Psoas muscle (tissue), 8 donors: Measurements from ENCODE around the gene BLCAP. TPM values are rescaled to one million over a fixed set of nuclear protein-coding genes. Genes with fewer than 3 reads are reported as not detected.

Experiments used
- ATAC-seq, 4 donors: fragments of 200-7000 bp; cut with Tn5 transposase; one replicate each; pipeline ENCODE4 v1.9.1; 2020; ENCODE audit warnings: moderate library complexity in 3 of 4, mild to moderate bottlenecking in 2 of 4
- DNase-seq, 2 donors: peaks; one replicate each; pipeline ENCODE4 v3.0.0-alpha.2; 2020
- H3K27ac ChIP-seq: fragments of 200-600 bp; one replicate; pipeline ENCODE4 v1.8.0; 2022
- H3K27me3 ChIP-seq, 3 donors: fragments of 200-600 bp in 1 of 3; one replicate each; pipeline versions ENCODE4 v1.6.1 to v1.8.0; 2013 to 2022; ENCODE audit warnings: low read length in 2 of 3, mild to moderate bottlenecking in 2 of 3, moderate library complexity in 1 of 3; ENCODE audit not compliant: insufficient read depth in 3 of 3
- H3K36me3 ChIP-seq, 2 donors: fragments of 200-600 bp in 1 of 2; one replicate each; pipeline versions ENCODE4 v1.6.1 to v1.8.0; 2013 to 2022; ENCODE audit warnings: low read depth in 1 of 2, mild to moderate bottlenecking in 1 of 2, moderate library complexity in 1 of 2; ENCODE audit not compliant: insufficient read depth in 1 of 2
- H3K4me1 ChIP-seq: fragments of 200-600 bp; one replicate; pipeline ENCODE4 v1.8.0; 2022
- H3K4me3 ChIP-seq: fragments of 200-600 bp; one replicate; pipeline ENCODE4 v1.8.0; 2022; ENCODE audit warnings: mild to moderate bottlenecking
- H3K9me3 ChIP-seq: fragments of 200-600 bp; one replicate; pipeline ENCODE4 v1.8.0; 2022
- WGBS, 3 donors: extraction: QIAGEN DNeasy Blood & Tissue Kit; methylation state at CpG; one replicate each; pipeline versions ENCODE4 v1.1.6 to v1.1.7; 2013; 5-methylcytosine and 5-hydroxymethylcytosine counted together
- intact Hi-C, 2 donors: fragments of 100-400 bp; cut with DNase I; formaldehyde crosslinking; loops; one replicate each; pipeline versions ENCODE4 v1.11.0 to v1.14.2; 2022
- polyA plus RNA-seq, 3 donors: library from polyadenylated mRNA; stranded (reverse); fragments of 200-250 nt; gene quantifications; one replicate each; pipeline ENCODE4 v1.2.3, GENCODE V29; 2013
- total RNA-seq, 4 donors: library from RNA; stranded (reverse); fragmentation: NEBNext Ultra II Directional in 2 of 4; extraction: Animal tissue kit (Norgen Biotek cat#: 25700) in 2 of 4; gene quantifications; one replicate each; pipeline versions ENCODE4 v1.2.1 to v1.2.4, GENCODE V29; 2021 to 2023
- TF ChIP-seq, protein P1 (sequence below): fragments of 200-600 bp; IDR thresholded peaks from one replicate; pipeline ENCODE4 v1.8.0; 2022; ENCODE audit warnings: antibody characterized with exemption
- donor health status: healthy with polysubstance abuse.
- donor health status: DM: no; HTN: no; CAD: no; lungs with moderate emphysema.
- donor health status: Bipolar disorder and iron deficiency.
- donor health status: healthy.
- donor health status: DM: yes; HTN: yes; CAD: no.
- donor health status: DM: no; HTN: no; CAD: no.
- donor health status: DM: no; HTN: no; CAD: no.
- donor health status: DM: yes; HTN: yes; CAD: no.

BLCAP gene
- total and polyA plus RNA-seq, 7 donors, result 267 to 656 (median 366) TPM

DNA sequence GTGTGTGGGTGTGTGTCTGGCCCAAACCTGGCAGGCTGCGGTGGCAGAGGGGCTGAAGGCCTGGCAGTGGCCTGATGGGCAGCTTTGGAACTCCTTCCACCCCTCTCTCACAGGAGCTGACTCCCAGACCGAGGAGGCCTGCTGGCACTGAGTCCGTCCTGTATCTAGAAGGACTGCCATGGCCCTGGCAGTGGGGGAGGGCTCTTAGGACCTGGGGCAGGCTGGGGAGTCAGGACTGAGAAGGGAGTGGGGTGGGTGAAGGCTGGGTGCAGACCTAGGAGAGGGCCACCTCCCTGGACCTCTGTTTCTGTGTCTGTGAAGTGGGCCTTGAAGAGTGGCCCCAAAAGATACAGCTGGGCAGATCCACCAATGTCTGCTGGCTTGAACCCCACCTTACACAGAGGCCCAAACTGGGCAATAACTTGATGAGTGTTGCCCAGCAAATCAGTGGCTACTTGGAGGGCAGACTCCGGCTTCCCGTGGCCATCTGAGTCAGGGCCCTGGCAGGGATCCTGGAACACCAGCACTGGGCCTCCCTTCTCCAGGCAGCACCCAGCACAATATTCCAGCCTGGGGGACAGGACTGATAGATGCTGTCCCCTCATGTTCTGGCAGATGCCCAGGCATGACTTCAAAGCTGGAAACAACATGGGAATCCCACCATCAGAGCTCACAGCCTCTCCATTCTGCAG is 46.7 kb upstream of the BLCAP start:
- no peak for ATAC-seq
- Histone ChIP-seq H3K27me3 (peaks cover 0 to 13% (median 0%) of the 10 kb centered on the region in 3 donors), H3K27ac (no peak overlapping the region), H3K4me3 (no peak overlapping the region), H3K4me1 (no peaks in the 10 kb centered on the region), H3K9me3 (no peaks in the 10 kb centered on the region), H3K36me3 (no peaks in the 10 kb centered on the region)
- no peak for DNase-seq
- WGBS, 3 donors, result 67 to 77% (median 69%) methylated on average over 5 of the region's 5 CpGs
- TF ChIP-seq, protein P1, sequence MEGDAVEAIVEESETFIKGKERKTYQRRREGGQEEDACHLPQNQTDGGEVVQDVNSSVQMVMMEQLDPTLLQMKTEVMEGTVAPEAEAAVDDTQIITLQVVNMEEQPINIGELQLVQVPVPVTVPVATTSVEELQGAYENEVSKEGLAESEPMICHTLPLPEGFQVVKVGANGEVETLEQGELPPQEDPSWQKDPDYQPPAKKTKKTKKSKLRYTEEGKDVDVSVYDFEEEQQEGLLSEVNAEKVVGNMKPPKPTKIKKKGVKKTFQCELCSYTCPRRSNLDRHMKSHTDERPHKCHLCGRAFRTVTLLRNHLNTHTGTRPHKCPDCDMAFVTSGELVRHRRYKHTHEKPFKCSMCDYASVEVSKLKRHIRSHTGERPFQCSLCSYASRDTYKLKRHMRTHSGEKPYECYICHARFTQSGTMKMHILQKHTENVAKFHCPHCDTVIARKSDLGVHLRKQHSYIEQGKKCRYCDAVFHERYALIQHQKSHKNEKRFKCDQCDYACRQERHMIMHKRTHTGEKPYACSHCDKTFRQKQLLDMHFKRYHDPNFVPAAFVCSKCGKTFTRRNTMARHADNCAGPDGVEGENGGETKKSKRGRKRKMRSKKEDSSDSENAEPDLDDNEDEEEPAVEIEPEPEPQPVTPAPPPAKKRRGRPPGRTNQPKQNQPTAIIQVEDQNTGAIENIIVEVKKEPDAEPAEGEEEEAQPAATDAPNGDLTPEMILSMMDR, result no peak
- intact Hi-C loops, result no loop called here

DNA sequence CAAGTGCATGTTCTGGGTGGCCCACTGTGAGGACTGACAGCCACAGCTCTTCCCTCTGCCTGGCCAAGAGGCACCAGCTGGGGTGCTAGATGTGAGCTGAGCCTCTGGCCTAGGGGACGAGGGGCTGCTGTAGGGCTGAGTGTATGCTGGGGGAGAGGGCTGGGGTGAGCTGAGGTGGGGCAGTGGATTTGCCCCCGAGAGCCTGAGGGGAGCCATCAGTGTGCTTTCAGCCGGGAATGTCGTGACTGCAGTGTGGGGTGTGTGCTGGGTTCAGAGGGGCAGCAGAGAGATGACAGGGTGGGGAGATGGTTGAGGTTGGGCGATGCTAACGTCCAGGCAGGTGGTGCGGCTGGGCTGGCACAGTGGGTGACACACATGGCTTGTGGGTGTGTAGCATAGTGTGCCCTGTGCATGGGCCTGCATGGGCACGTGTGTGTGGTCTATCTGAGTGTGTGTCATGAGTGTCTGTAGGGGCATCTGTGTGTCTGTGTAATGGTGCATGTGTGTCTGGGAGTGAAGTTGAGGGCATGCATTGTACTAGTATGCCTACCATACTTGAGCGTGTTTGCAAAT is 46.0 kb upstream of the BLCAP start:
- intact Hi-C loops, result no loop called here
- 69 to 72% (median 70%) methylated on average over 9 of the region's 9 CpGs for WGBS, 3 donors
- ATAC-seq (no peak), DNase-seq (no peak)
- Histone ChIP-seq H3K27ac (no peak overlapping the region), H3K4me1 (no peaks in the 10 kb centered on the region), H3K4me3 (no peak overlapping the region), H3K9me3 (no peaks in the 10 kb centered on the region), H3K27me3 (peaks cover 0 to 17% (median 0%) of the 10 kb centered on the region in 3 donors), H3K36me3 (no peaks in the 10 kb centered on the region)
- TF ChIP-seq, protein P1, result no peak

DNA sequence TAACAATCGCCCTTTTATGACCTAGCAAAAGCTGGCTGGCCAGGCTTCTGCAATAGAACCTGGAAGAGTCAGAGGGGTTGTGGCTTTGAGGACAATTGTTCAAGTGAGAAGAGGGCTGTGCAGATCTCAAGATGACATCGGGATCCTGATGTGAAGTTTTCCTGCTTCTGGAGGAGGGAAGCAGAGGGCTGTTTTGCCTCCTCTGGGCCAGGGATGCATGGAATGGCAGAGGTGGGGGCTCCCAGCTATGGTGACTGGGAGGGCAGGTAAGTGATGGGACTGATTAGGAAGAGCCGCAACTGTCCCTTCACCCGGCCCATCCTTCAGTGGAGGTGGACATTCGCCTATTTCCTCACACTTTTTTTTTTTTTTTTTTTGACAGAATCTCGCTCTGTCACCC is 43.4 kb upstream of the BLCAP start:
- TF ChIP-seq, protein P1, result no peak
- ATAC-seq (no peak), DNase-seq (no peak)
- intact Hi-C loops, result no loop called here
- H3K4me3 ChIP-seq, result no peak overlapping the region
- H3K27ac ChIP-seq, result no peak overlapping the region
- no peaks in the 10 kb centered on the region for H3K4me1 ChIP-seq
- no peaks in the 10 kb centered on the region for H3K9me3 ChIP-seq
- 67 to 83% (median 73%) methylated on average over 5 to 6 of the region's 6 CpGs for WGBS, 3 donors
- H3K27me3 ChIP-seq, result peaks cover 0 to 19% (median 2%) of the 10 kb centered on the region in 3 donors
- H3K36me3 ChIP-seq, result no peaks in the 10 kb centered on the region

DNA sequence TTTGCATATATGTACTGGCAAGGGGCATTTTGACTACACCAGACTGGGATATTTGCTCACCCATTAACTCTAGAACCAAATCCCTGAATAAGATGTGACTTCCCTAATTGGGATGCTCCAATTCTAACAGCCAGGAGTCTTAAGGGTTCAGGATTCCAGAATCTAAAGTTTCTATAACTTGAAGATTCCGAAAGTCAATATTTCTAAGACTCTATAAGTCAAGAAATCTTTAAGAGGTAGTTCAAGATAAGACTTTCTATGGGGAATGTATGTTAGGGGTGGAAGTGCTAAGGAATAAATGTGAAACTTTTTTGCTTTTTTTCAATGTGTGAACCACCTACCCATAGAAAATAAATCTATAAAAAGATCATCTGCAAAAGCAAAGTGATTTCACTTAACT is 42.7 kb upstream of the BLCAP start:
- 85 to 95% (median 91%) methylated on average over 1 of the region's 1 CpG for WGBS, 3 donors
- intact Hi-C loops, result no loop called here
- DNase-seq (no peak), ATAC-seq (no peak)
- TF ChIP-seq, protein P1, result no peak
- Histone ChIP-seq H3K27ac (no peak overlapping the region), H3K4me1 (no peaks in the 10 kb centered on the region), H3K9me3 (no peaks in the 10 kb centered on the region), H3K4me3 (no peak overlapping the region), H3K36me3 (no peaks in the 10 kb centered on the region), H3K27me3 (peaks cover 0 to 19% (median 2%) of the 10 kb centered on the region in 3 donors)
